Gastroesophageal sphincter (tissue), 3 donors: ENCODE measurements around the gene ALDH3B1.
"Not testable (repeated sequence)": the region's sequence is repeated elsewhere in the genome, so short reads cannot be mapped to it uniquely, and the experiment has no call there.

ENCODE experiments used
- CTCF ChIP-seq, 4 experiments: fragments of 200-600 bp in 2 of 4; fragments of 450-650 bp in 2 of 4; sonication (generic) in 1 of 4; IDR thresholded peaks; one replicate each; pipeline ENCODE4 v1.5.1; 2017 to 2019; ENCODE audit warnings: antibody characterized with exemption in 4 of 4, mild to moderate bottlenecking in 2 of 4, moderate library complexity in 2 of 4
- EP300 ChIP-seq: sonication (generic); formaldehyde crosslinking; IDR thresholded peaks from one replicate; pipeline ENCODE4 v1.6.1; 2017; ENCODE audit warnings: antibody characterized with exemption, mild to moderate bottlenecking

GRCh38 chr11:67994387-67994786, 15.7 kb upstream of the ALDH3B1 start:
- TF ChIP-seq CTCF (IDR thresholded peaks at IDR 0.05); EP300: not testable (repeated sequence)
